ENCODE data around the gene DHX58.

The DHX58 gene

GRCh38 chr17:42094375-42095069 lies 18.0 kb downstream of the DHX58 start:
- H3K4me3 ChIP-seq (ENCODE audit: low read length): no peak overlapping the region
- DNase-seq (ENCODE audit: low read depth, low spot score): no peak

GRCh38 chr17:42092939-42093338 lies 19.6 kb downstream of the DHX58 start:
- DNase-seq (ENCODE audit: low read depth, low spot score): no peak
- H3K4me3 ChIP-seq (ENCODE audit: low read length): no peak overlapping the region

- H3K4me3 ChIP-seq (ENCODE audit: low read length): no peak overlapping the region
- no peak for DNase-seq (ENCODE audit: low read depth, low spot score)
These were observed 21.3 kb downstream of the DHX58 start for GRCh38 chr17:42090964-42091790.

- DNase-seq (ENCODE audit: low read depth, low spot score): no peak
- no peak overlapping the region for H3K4me3 ChIP-seq (ENCODE audit: low read length)
These were observed 23.8 kb downstream of the DHX58 start for GRCh38 chr17:42088736-42089135.

- no peak overlapping the region for H3K4me3 ChIP-seq (ENCODE audit: low read length)
- no peak for DNase-seq (ENCODE audit: low read depth, low spot score)
These were observed 24.5 kb downstream of the DHX58 start for GRCh38 chr17:42087736-42088705.

GRCh38 chr17:42087042-42087701 lies 25.3 kb downstream of the DHX58 start:
- H3K4me3 ChIP-seq (ENCODE audit: low read length): no peak overlapping the region

GRCh38 chr17:42081516-42082129 lies 30.9 kb downstream of the DHX58 start:
- H3K4me3 ChIP-seq (ENCODE audit: low read length): no peak overlapping the region
- DNase-seq (ENCODE audit: low read depth, low spot score): no peak

More at GRCh38 chr17:42087042-42087701, 25.3 kb downstream of the DHX58 start:
- no peak for DNase-seq (ENCODE audit: low read depth, low spot score)

GRCh38 chr17:42079541-42079940 lies 33.0 kb downstream of the DHX58 start:
- no peak for DNase-seq (ENCODE audit: low read depth, low spot score)
- no peak overlapping the region for H3K4me3 ChIP-seq (ENCODE audit: low read length)

- DNase-seq (ENCODE audit: low read depth, low spot score): no peak
- no peak overlapping the region for H3K4me3 ChIP-seq (ENCODE audit: low read length)
These were observed 34.0 kb downstream of the DHX58 start for GRCh38 chr17:42078396-42079043.

GRCh38 chr17:42077755-42078154 lies 34.8 kb downstream of the DHX58 start:
- DNase-seq (ENCODE audit: low read depth, low spot score): no peak

GRCh38 chr17:42076797-42077559 lies 35.5 kb downstream of the DHX58 start:
- no peak overlapping the region for H3K4me3 ChIP-seq (ENCODE audit: low read length)

More at GRCh38 chr17:42077755-42078154, 34.8 kb downstream of the DHX58 start:
- H3K4me3 ChIP-seq (ENCODE audit: low read length): no peak overlapping the region

GRCh38 chr17:42075789-42076188 lies 36.7 kb downstream of the DHX58 start:
- no peak for DNase-seq (ENCODE audit: low read depth, low spot score)
- H3K4me3 ChIP-seq (ENCODE audit: low read length): no peak overlapping the region

More at GRCh38 chr17:42076797-42077559, 35.5 kb downstream of the DHX58 start:
- no peak for DNase-seq (ENCODE audit: low read depth, low spot score)

GRCh38 chr17:42072323-42073187 lies 40.0 kb downstream of the DHX58 start:
- DNase-seq (ENCODE audit: low read depth, low spot score): peak; percentile 44
- H3K4me3 ChIP-seq (ENCODE audit: low read length): peak overlapping the region; percentile 77

GRCh38 chr17:42071810-42072209 lies 40.7 kb downstream of the DHX58 start:
- H3K4me3 ChIP-seq (ENCODE audit: low read length): peak overlapping the region; percentile 77
- peak; percentile 62 for DNase-seq (ENCODE audit: low read depth, low spot score)

GRCh38 chr17:42068979-42069378 lies 43.5 kb downstream of the DHX58 start:
- no peak overlapping the region for H3K4me3 ChIP-seq (ENCODE audit: low read length)
- DNase-seq (ENCODE audit: low read depth, low spot score): no peak

- H3K4me3 ChIP-seq (ENCODE audit: low read length): no peak overlapping the region
- DNase-seq (ENCODE audit: low read depth, low spot score): peak; percentile 56
These were observed 45.0 kb downstream of the DHX58 start for GRCh38 chr17:42067371-42068091.

Data from Jurkat, Clone E6-1 (cell line).